HUES6 (cell line): ENCODE data around the gene TRAM2.

Experiments
- H3K27ac ChIP-seq: 2 replicates; pipeline ENCODE4 v1.7.0; 2013; ENCODE audit warnings: low read depth, mild to moderate bottlenecking, low read length, inconsistent platforms
- H3K27me3 ChIP-seq: 2 replicates; pipeline ENCODE4 v1.6.1; 2013; ENCODE audit warnings: low read length; ENCODE audit not compliant: control insufficient read depth, insufficient read depth
- H3K36me3 ChIP-seq: 2 replicates; pipeline ENCODE4 v1.6.1; 2013; ENCODE audit warnings: low read length; ENCODE audit not compliant: control insufficient read depth, insufficient read depth
- H3K4me1 ChIP-seq: 2 replicates; pipeline ENCODE4 v1.6.1; 2013; ENCODE audit warnings: low read length; ENCODE audit not compliant: control insufficient read depth, insufficient read depth
- H3K4me3 ChIP-seq: 2 replicates; pipeline ENCODE4 v1.5.1; 2013; ENCODE audit warnings: low read depth, low read length
- H3K9ac ChIP-seq: one replicate; pipeline ENCODE4 v1.6.1; 2013; ENCODE audit warnings: mild to moderate bottlenecking, low read length
- H3K9me3 ChIP-seq: 2 replicates; pipeline ENCODE4 v1.6.1; 2013; ENCODE audit warnings: low read depth, low read length; ENCODE audit not compliant: control insufficient read depth, insufficient read depth

The TRAM2 gene

DNA sequence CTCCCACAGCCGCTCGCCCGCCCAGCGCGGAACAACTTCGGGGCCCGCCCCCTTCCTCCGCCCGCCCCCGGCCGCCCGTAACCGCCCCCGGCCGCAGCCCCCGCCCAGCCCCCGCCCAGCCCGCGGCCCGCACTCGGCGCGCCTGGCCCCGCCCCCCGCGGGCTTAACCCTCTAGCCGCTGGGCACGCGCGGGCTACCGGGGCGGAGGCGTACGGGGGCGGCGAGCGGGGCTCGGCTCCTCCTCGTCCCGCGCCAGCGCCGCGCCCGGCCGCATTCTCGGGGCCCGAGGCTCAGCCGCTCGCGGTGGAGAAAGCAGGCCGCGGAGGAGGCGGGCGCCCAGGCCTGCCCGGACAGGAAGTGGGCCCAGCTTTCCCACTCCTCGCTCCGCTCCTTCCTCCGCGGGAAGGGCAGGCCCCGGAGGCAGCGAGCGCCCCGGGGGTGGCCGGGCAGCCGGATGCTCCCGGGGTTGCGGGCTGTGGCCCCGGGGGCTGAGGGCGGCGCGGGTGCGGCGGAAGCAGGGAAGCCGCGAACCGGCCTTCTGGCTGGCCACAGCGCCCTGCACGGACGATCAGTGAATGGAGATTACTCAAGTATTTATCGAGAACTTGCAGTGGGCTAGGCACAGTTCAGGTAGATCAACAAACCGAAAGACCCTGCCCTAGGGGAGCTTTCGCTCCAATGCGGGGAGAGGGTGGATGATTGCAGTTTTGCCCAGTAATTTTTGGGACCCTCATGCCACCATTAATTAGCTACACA lies at the start of gene TRAM2:
Gene TRAM2, minus strand, starts transcription at position 39 of the 756 bp plus-strand sequence. CDS start 145 bp downstream, outside the sequence.
- Histone ChIP-seq H3K4me3 (peak within 1 kb of the TSS; percentile 89), H3K27me3 (no peaks in the 10 kb centered on the region), H3K9me3 (no peaks in the 10 kb centered on the region), H3K36me3 (no peaks in the 10 kb centered on the region), H3K27ac (peak within 1 kb of the TSS; percentile 88), H3K9ac (peak within 1 kb of the TSS; percentile 91), H3K4me1 (peaks cover 40% of the 10 kb centered on the region)

GRCh38 chr6:52622810-52623209 lies 46.0 kb upstream of the TRAM2 start:
- H3K27me3 ChIP-seq = no peaks in the 10 kb centered on the region
- no peaks in the 10 kb centered on the region for H3K36me3 ChIP-seq
- no peaks in the 10 kb centered on the region for H3K9me3 ChIP-seq
- H3K4me1 ChIP-seq = no peaks in the 10 kb centered on the region
- H3K4me3 ChIP-seq = no peak overlapping the region
- no peak overlapping the region for H3K9ac ChIP-seq
- no peak overlapping the region for H3K27ac ChIP-seq

DNA sequence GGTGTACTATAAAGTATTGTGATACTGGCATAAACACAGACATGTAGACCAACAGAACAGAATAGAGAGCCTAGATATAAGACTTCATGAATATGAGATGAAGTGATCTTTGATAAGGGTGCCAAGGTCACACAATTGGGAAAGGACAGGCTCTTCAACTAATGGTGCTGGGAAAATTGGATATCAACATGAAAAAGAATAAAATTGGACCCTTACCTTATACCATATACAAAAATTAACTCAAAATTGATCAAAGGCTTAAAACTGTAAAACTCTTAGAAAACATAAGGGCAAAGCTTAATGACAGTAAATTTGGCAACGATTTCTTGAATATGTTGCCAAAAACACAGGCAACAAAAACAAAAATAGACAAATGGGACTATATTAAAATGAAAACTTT lies 44.8 kb upstream of the TRAM2 start:
- Histone ChIP-seq H3K4me3 (no peak overlapping the region), H3K9ac (no peak overlapping the region), H3K4me1 (no peaks in the 10 kb centered on the region), H3K27me3 (no peaks in the 10 kb centered on the region), H3K27ac (no peak overlapping the region), H3K36me3 (no peaks in the 10 kb centered on the region), H3K9me3 (no peaks in the 10 kb centered on the region)

DNA sequence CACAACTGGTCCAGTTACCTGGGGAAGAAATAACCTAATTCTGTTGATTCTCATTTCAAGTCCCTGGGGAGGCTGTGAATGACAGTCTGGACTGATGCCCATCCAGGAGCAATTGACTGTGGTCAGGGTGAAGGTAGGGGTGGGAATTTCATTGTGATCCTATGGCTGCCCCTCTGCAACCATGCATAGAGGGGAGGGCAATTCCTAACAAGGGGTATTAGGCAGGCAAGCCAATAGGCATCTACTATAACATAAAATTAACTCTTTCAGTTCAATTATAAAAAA lies 44.0 kb upstream of the TRAM2 start:
- H3K9ac ChIP-seq = no peak overlapping the region
- H3K4me3 ChIP-seq = no peak overlapping the region
- H3K27ac ChIP-seq = no peak overlapping the region
- H3K36me3 ChIP-seq = no peaks in the 10 kb centered on the region
- no peaks in the 10 kb centered on the region for H3K9me3 ChIP-seq
- H3K27me3 ChIP-seq = no peaks in the 10 kb centered on the region
- no peaks in the 10 kb centered on the region for H3K4me1 ChIP-seq

DNA sequence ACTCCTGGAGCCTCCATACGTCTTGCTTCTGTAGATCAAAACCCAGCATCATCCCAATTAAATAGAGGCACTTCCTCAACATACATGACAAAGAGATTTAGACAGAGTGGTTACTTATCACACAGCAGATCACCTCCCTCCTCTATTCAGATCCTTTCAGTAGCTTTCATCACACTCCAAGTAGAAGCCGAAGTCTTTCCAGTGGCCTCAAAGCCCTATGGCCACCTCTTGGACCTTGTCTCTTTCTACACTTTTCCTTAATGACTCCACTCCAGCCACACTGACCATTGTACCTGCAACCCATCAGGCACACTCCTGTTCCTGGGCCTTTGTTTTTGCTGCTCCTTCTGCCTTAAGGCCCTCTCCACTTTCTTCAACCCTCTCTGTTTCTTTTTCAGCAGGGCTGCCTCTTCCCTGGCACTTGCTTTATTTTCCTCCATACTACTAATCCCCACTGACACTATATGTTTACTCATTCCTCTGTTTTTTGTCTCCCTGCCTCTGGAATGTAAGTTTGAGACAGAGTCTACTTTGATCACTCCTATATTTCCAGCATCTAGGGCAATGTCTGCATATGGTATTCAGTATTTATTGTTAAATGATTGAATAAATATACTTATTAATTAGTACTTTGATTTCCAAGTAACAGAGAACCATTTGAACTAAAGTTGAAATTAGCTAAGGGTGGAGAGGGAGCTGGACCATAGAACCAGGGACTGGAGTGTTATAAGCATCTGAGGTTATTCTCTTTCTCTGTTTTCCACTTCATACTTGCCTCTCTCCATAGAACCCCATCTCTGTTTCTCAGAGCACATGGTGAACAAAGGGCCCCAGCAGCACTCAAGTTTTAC lies 43.4 kb upstream of the TRAM2 start:
- Histone ChIP-seq H3K9me3 (no peaks in the 10 kb centered on the region), H3K27ac (no peak overlapping the region), H3K4me3 (no peak overlapping the region)

DNA sequence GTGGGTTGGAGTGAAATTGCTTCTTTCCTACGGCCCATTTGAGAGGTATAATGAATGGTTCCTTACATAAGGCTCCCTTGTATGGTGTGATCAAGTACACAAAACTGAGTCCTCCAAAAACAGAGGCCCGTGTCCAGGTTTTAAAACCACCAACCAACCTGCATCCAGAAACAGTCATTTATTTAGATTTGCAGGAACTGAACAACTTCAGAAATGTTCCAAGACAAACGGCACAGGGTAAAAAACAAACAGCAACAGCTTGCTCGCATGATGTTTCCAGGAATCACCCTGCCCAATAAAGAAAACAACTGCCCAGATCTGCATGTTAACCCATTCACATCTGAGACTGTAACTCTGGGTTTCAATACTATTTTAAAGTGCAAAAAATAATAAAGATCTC lies 40.2 kb upstream of the TRAM2 start:
- Histone ChIP-seq H3K9me3 (no peaks in the 10 kb centered on the region), H3K27ac (no peak overlapping the region), H3K4me3 (no peak overlapping the region), H3K9ac (no peak overlapping the region), H3K4me1 (peaks cover 7% of the 10 kb centered on the region), H3K27me3 (no peaks in the 10 kb centered on the region), H3K36me3 (no peaks in the 10 kb centered on the region)

More for the DNA sequence above, 43.4 kb upstream of the TRAM2 start:
- no peak overlapping the region for H3K9ac ChIP-seq
- H3K4me1 ChIP-seq = no peaks in the 10 kb centered on the region
- no peaks in the 10 kb centered on the region for H3K27me3 ChIP-seq
- H3K36me3 ChIP-seq = no peaks in the 10 kb centered on the region

DNA sequence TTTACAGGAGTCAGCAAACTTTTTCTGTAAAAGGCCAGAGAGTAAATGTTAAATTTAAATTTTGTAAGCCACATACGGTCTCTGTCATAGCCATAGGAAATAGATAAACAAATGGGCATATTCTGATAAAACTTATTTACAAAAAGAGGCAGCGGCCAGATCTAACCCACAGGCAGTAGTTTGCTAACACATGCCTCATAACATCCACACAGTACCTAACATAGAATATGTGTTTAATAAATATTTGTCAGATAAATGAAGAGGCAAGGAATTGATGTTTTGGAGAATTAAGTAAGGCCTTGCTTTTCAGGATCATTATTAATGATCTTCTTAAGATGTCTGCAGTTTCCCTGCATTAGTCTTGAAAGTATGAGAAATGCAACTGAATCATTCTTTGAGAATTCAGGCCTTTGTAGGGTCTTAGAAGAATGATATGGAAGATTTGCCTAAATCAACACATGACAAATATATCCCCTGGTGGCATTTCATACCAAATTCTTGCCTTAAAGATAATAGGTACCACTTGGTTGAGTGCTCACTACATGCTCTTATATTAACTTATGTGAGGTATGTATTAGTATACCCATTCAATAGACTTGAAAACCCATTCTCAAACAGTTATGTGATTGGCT lies 39.3 kb upstream of the TRAM2 start:
- no peak overlapping the region for H3K4me3 ChIP-seq
- H3K4me1 ChIP-seq = peaks cover 7% of the 10 kb centered on the region
- H3K36me3 ChIP-seq = no peaks in the 10 kb centered on the region
- no peaks in the 10 kb centered on the region for H3K27me3 ChIP-seq
- no peak overlapping the region for H3K27ac ChIP-seq
- no peak overlapping the region for H3K9ac ChIP-seq
- no peaks in the 10 kb centered on the region for H3K9me3 ChIP-seq

DNA sequence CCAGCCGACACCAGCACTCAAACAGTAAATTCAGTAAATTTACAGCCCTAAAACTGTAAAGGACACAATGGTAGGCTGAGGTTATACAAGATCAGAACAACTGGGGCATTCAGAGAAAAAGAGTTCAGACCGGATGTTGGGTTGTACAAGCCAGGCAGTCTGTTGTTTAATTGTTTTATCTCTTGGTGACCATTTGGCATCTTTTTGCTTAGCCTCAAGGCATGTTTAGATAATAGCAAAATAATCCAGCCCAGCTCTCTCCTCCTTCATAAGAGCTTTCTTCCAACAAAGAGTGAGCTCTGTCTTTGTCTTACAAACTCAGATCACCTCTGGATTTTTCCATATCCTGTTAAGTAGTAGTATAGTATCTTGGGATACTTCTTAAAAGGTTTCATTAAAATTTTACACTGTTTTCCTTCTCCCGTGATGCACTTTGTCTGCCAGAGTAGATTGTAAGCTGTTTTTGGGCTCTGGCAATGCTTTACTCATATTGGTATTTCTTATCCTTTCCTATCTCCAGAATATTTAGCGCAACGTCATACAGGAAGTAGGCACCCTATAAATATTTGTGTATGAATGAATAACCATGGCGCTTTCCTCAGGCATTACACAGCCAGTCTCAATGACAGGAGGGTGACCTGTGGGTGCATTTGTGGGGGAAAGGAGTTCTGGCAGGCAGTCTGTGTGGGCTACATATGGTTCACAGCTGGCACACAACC lies 35.6 kb upstream of the TRAM2 start:
- Histone ChIP-seq H3K9ac (no peak overlapping the region), H3K36me3 (no peaks in the 10 kb centered on the region), H3K9me3 (no peaks in the 10 kb centered on the region), H3K4me1 (peaks cover 7% of the 10 kb centered on the region), H3K4me3 (no peak overlapping the region), H3K27ac (no peak overlapping the region), H3K27me3 (no peaks in the 10 kb centered on the region)

GRCh38 chr6:52611833-52612232 lies 35.0 kb upstream of the TRAM2 start:
- peaks cover 7% of the 10 kb centered on the region for H3K4me1 ChIP-seq
- H3K4me3 ChIP-seq = no peak overlapping the region
- H3K27me3 ChIP-seq = no peaks in the 10 kb centered on the region
- H3K27ac ChIP-seq = no peak overlapping the region
- H3K9ac ChIP-seq = no peak overlapping the region
- H3K9me3 ChIP-seq = no peaks in the 10 kb centered on the region
- no peaks in the 10 kb centered on the region for H3K36me3 ChIP-seq

- no peak overlapping the region for H3K4me3 ChIP-seq
- peak overlapping the region; percentile 21 for H3K9ac ChIP-seq
- no peaks in the 10 kb centered on the region for H3K9me3 ChIP-seq
- peaks cover 7% of the 10 kb centered on the region for H3K4me1 ChIP-seq
- no peaks in the 10 kb centered on the region for H3K27me3 ChIP-seq
- no peak overlapping the region for H3K27ac ChIP-seq
- H3K36me3 ChIP-seq = no peaks in the 10 kb centered on the region
Observed at GRCh38 chr6:52610745-52611355, 34.0 kb upstream of the TRAM2 start.
